GM12878 (cell line): Measurements from ENCODE around the gene CSPG5. TPM values are rescaled to one million over a fixed set of nuclear protein-coding genes. Genes with fewer than 3 reads are reported as not detected.

Source experiments
- ATAC-seq: fragments of 200-7000 bp; cut with Tn5 transposase; 3 replicates; pipeline ENCODE4 v1.9.1; 2020; ENCODE audit warnings: mild to moderate bottlenecking, moderate library complexity
- BruUV-seq: library from RNA; stranded (reverse); fragments of 400-500 nt; replicated peaks from 2 replicates; lab custom pipeline; 2021; lab: Mats Ljungman, UMichigan
- CTCF ChIA-PET: fragments of 300-600 bp; sonication (Branson Sonifier 250); formaldehyde crosslinking; extraction: SDS; loops from one replicate; lab custom pipeline; 2021; ENCODE audit warnings: inconsistent platforms; lab: Yijun Ruan, JAX
- POLR2A ChIA-PET: fragments of 350-600 bp; formaldehyde crosslinking; extraction: SDS; loops from one replicate; lab custom pipeline; 2021; ENCODE audit warnings: inconsistent platforms; lab: Charles Lee
- RAD21 ChIA-PET: fragments of 300-600 bp; sonication (Branson Sonifier 250); formaldehyde crosslinking; loops from one replicate; lab custom pipeline; 2023; ENCODE audit warnings: antibody characterized with exemption; ENCODE audit not compliant: unreplicated experiment; lab: Charles Lee
- SMC1A ChIA-PET: fragments of 300-600 bp; sonication (Branson Sonifier 250); formaldehyde crosslinking; loops from one replicate; lab custom pipeline; 2023; ENCODE audit not compliant: unreplicated experiment, uncharacterized antibody; lab: Charles Lee
- DNase-seq: peaks from one replicate; pipeline ENCODE4 v3.0.0-alpha.2; 2011; ENCODE audit warnings: low read depth, low spot score
- FAIRE-seq: peaks from 3 replicates; lab custom pipeline; 2011; peaks lifted over from hg19 to GRCh38; lab: Jason Lieb, UNC
- H2AFZ ChIP-seq: 2 replicates; pipeline ENCODE4 v1.6.0; 2011; ENCODE audit warnings: low read depth, low read length, control low read depth; ENCODE audit not compliant: control insufficient read depth
- H3K27ac ChIP-seq: 2 replicates; pipeline ENCODE4 v1.5.1; 2011; ENCODE audit warnings: control low read depth; ENCODE audit not compliant: control insufficient read depth, insufficient read depth
- H3K27me3 ChIP-seq, 2 experiments: replicated peaks in 1 of 2; 2 replicates each; pipeline versions ENCODE4 v1.6.0 to v1.6.1; 2011; ENCODE audit warnings: low read length in 1 of 2; ENCODE audit not compliant: control insufficient read depth in 2 of 2, insufficient read depth in 2 of 2
- H3K36me3 ChIP-seq, 2 experiments: 2 replicates each; pipeline ENCODE4 v1.5.1; 2011; ENCODE audit warnings: low read length in 1 of 2; ENCODE audit not compliant: control insufficient read depth in 2 of 2, insufficient read depth in 2 of 2
- H3K4me1 ChIP-seq: 2 replicates; pipeline ENCODE4 v1.6.1; 2011; ENCODE audit warnings: mild to moderate bottlenecking, low read length, moderate library complexity, mixed read lengths; ENCODE audit not compliant: control insufficient read depth, insufficient read depth
- H3K4me2 ChIP-seq: 2 replicates; pipeline ENCODE4 v1.6.0; 2011; ENCODE audit warnings: control low read depth; ENCODE audit not compliant: control insufficient read depth, insufficient read depth
- H3K4me3 ChIP-seq: fragments of 200-600 bp; sonication (generic); 2 replicates; pipeline ENCODE4 v1.5.1; 2016
- H3K79me2 ChIP-seq: 2 replicates; pipeline ENCODE4 v1.6.0; 2011; ENCODE audit warnings: low read length; ENCODE audit not compliant: control insufficient read depth, insufficient read depth
- H3K9ac ChIP-seq: 2 replicates; pipeline ENCODE4 v1.8.0; 2011; ENCODE audit warnings: low read length, control low read depth, mixed read lengths; ENCODE audit not compliant: control insufficient read depth, insufficient read depth
- H3K9me3 ChIP-seq: replicated peaks from 3 replicates; pipeline ENCODE4 v1.5.1; 2011; ENCODE audit warnings: mild to moderate bottlenecking, low read length; ENCODE audit not compliant: control insufficient read depth, insufficient read depth
- H4K20me1 ChIP-seq: 2 replicates; pipeline ENCODE4 v1.6.0; 2011; ENCODE audit not compliant: control insufficient read depth, insufficient read depth
- CUX1 ChIP-seq: IDR thresholded peaks from 2 replicates; pipeline ENCODE4 v1.6.1; 2012; ENCODE audit warnings: improper control_type of control experiment, low read depth, low read length; ENCODE audit not compliant: insufficient replicate concordance
- KLF5 ChIP-seq: fragments of 450-650 bp; IDR thresholded peaks from 2 replicates; pipeline ENCODE4 v1.6.1; 2014; ENCODE audit warnings: mild to moderate bottlenecking; ENCODE audit not compliant: partially characterized antibody
- MEF2B ChIP-seq: fragments of 450-650 bp; IDR thresholded peaks from 2 replicates; pipeline ENCODE4 v1.6.1; 2018; ENCODE audit warnings: mild to moderate bottlenecking, moderate library complexity; ENCODE audit not compliant: partially characterized antibody, poor library complexity, severe bottlenecking
- NFYA ChIP-seq: IDR thresholded peaks from 2 replicates; pipeline ENCODE4 v1.6.1; 2011; ENCODE audit warnings: low read depth, mild to moderate bottlenecking, low read length, improper control_type of control experiment, borderline replicate concordance
- NKRF ChIP-seq: fragments of 450-650 bp; conservative IDR thresholded peaks from 2 replicates; pipeline ENCODE4 v1.6.1; 2017; ENCODE audit warnings: mild to moderate bottlenecking, moderate library complexity
- NRF1 ChIP-seq: conservative IDR thresholded peaks from 2 replicates; pipeline ENCODE4 v1.6.1; 2011; ENCODE audit warnings: mild to moderate bottlenecking, low read depth, low read length, improper control_type of control experiment
- POLR2AphosphoS5 ChIP-seq: IDR thresholded peaks from 2 replicates; pipeline ENCODE4 v1.6.1; 2011; ENCODE audit warnings: mild to moderate bottlenecking, low read length, inconsistent platforms
- TCF12 ChIP-seq: IDR thresholded peaks from 2 replicates; pipeline ENCODE4 v1.6.1; 2011; ENCODE audit warnings: low read depth, mild to moderate bottlenecking, low read length
- USF1 ChIP-seq: IDR thresholded peaks from 2 replicates; pipeline ENCODE4 v1.6.1; 2011; ENCODE audit warnings: borderline replicate concordance, low read depth, mild to moderate bottlenecking, moderate library complexity, mixed read lengths, low read length; ENCODE audit not compliant: insufficient read depth; ENCODE audit errors: extremely low read length
- YY1 ChIP-seq: IDR thresholded peaks from 2 replicates; pipeline ENCODE4 v1.6.1; 2011; ENCODE audit warnings: low read depth, mild to moderate bottlenecking, low read length
- WGBS: methylation state at CpG from one replicate; pipeline ENCODE4 v1.1.6; 2016; ENCODE audit warnings: low lambda C conversion rate; ENCODE audit not compliant: insufficient replicate concordance, insufficient coverage; ENCODE audit errors: missing lambda C conversion rate; 5-methylcytosine and 5-hydroxymethylcytosine counted together
- in situ Hi-C: fragments of 300-500 bp; cut with MboI; formaldehyde crosslinking; loops from 9 replicates; pipeline ENCODE4 v1.14.3; 2018; ENCODE audit warnings: mixed read lengths
- intact Hi-C: fragments of 100-400 bp; cut with micrococcal nuclease; formaldehyde crosslinking; loops from one replicate; pipeline ENCODE4 v1.14.2; 2022; ENCODE audit not compliant: unreplicated experiment
- polyA plus RNA-seq, 11 experiments: library from polyadenylated mRNA; depleted of rRNA in 4 of 11; unstranded in 6 of 11; stranded (reverse) in 5 of 11; fragments of >200 nt; fragmentation: Nextera tagmentation in 4 of 11; fragmentation: Illumina TruSeq in 1 of 11; extraction: Ambion mirVana in 4 of 11; extraction: Trizol in 1 of 11; gene quantifications; 1 replicate in 1 of 11; 2 replicates in 10 of 11; pipeline versions ENCODE4 v1.2.1 to v1.2.3, GENCODE V29; 2011 to 2016; ENCODE audit warnings: inconsistent platforms in 2 of 11, missing spikeins in 2 of 11, low read depth in 1 of 11
- total RNA-seq, 4 experiments: library from RNA; depleted of rRNA in 3 of 4; stranded (reverse); fragments of >200 nt in 3 of 4; fragmentation: Illumina TruSeq in 1 of 4; extraction: Trizol in 1 of 4; gene quantifications; 2 replicates each; pipeline versions ENCODE4 v1.2.1 to v1.2.3, GENCODE V29; 2013 to 2021

Gene CSPG5
- total and polyA plus RNA-seq, 10 of the 15 experiments (the other 5 are each of a cell fraction or from before 2014, with no cell fraction given): 0.08 to 0.17 TPM; not detected in 8

GRCh38 chr3:47628426-47628825 is 49.8 kb upstream of the CSPG5 start (continued):
- TF ChIP-seq USF1 (no peak), NRF1 (no peak), NFYA (no peak)

GRCh38 chr3:47622671-47623461 is 44.2 kb upstream of the CSPG5 start:
- DNase-seq: no peak
- no peak overlapping the region for H2AFZ ChIP-seq
- ChIA-PET RAD21 (no interaction called here), POLR2A (no interaction called here), CTCF (interaction anchor here (0.7 to 1.6 kb wide), 4 partner anchors 9 to 215 kb away, joined by 3 to 4 read pairs (median 3); no protein-coding TSS in a partner anchor), SMC1A (interaction anchor here (0.6 to 1.1 kb wide), 4 partner anchors 11 to 530 kb away, joined by 3 to 5 read pairs (median 3); no protein-coding TSS in a partner anchor)
- H3K9me3 ChIP-seq: no peaks in the 10 kb centered on the region
- BruUV-seq: no TSS peak
- no peak overlapping the region for H3K27ac ChIP-seq
- 96% methylated on average over 3 of the region's 3 CpGs for WGBS
- in situ Hi-C loops: no loop called here
- no peak overlapping the region for H3K9ac ChIP-seq
- H3K4me3 ChIP-seq: no peak overlapping the region
- no peaks in the 10 kb centered on the region for H3K79me2 ChIP-seq
- intact Hi-C loops: no loop called here
- FAIRE-seq: no peak
- H3K4me1 ChIP-seq: no peaks in the 10 kb centered on the region
- H3K27me3 ChIP-seq: no peaks in the 10 kb centered on the region
- H3K36me3 ChIP-seq: peaks cover 6 to 37% of the 10 kb centered on the region in 2 experiments
- no peaks in the 10 kb centered on the region for H4K20me1 ChIP-seq
- no peak overlapping the region for H3K4me2 ChIP-seq
- no peak for ATAC-seq
- TF ChIP-seq CUX1: no peak
- TF ChIP-seq MEF2B: no peak
- TF ChIP-seq NKRF: no peak
- TF ChIP-seq KLF5: no peak
- TF ChIP-seq POLR2AphosphoS5: no peak
- TF ChIP-seq TCF12: no peak
- no peak for TF ChIP-seq YY1
